ENCODE data around the gene TMEM74B. TPM values are rescaled to one million over a fixed set of nuclear protein-coding genes. Genes with fewer than 3 reads are reported as not detected.

Gene TMEM74B
- total RNA-seq, 2 donors from 2014 or later, result 3.1 to 4.3 TPM

- Histone ChIP-seq H3K27ac (ENCODE audit: low read depth, low read length) (no peak overlapping the region), H3K36me3 (ENCODE audit: control insufficient read depth, insufficient read depth, low read length) (peaks cover 84% of the 10 kb centered on the region), H3K4me1 (ENCODE audit: control insufficient read depth, insufficient read depth, low read length) (no peaks in the 10 kb centered on the region), H3K4me3 (ENCODE audit: low read length) (no peak overlapping the region), H3K9ac (ENCODE audit: extremely low read depth, low read length, poor library complexity, severe bottlenecking) (no peak overlapping the region), H3K9me3 (ENCODE audit: control insufficient read depth, low read length) (no peaks in the 10 kb centered on the region), H3K27me3 (ENCODE audit: control insufficient read depth, insufficient read depth, low read length, poor library complexity, severe bottlenecking) (no peaks in the 10 kb centered on the region)
- Mint-ChIP-seq H3K9me3 (no peaks in the 10 kb centered on the region), H3K4me3 (no peak overlapping the region), H3K27ac (no peak overlapping the region), H3K27me3 (ENCODE audit: insufficient read depth) (no peaks in the 10 kb centered on the region), H3K4me1 (no peaks in the 10 kb centered on the region), H3K36me3 (ENCODE audit: low read depth) (peaks cover 65% of the 10 kb centered on the region)
- TF ChIP-seq CTCF (conservative IDR thresholded peaks at IDR 0.05), result no peak
- peak; percentile 1 for DNase-seq
- 88 to 93% methylated on average over 1 of the region's 1 CpG for WGBS, 2 experiments (ENCODE audit: insufficient coverage in 1 of 2, insufficient read length in 1 of 2)
Measured at GRCh38 chr20:1166948-1167720, 17.6 kb downstream of the TMEM74B start.

GRCh38 chr20:1165941-1166340, 18.8 kb downstream of the TMEM74B start:
- Histone ChIP-seq H3K4me1 (ENCODE audit: control insufficient read depth, insufficient read depth, low read length) (no peaks in the 10 kb centered on the region), H3K27me3 (ENCODE audit: control insufficient read depth, insufficient read depth, low read length, poor library complexity, severe bottlenecking) (no peaks in the 10 kb centered on the region), H3K9me3 (ENCODE audit: control insufficient read depth, low read length) (no peaks in the 10 kb centered on the region), H3K36me3 (ENCODE audit: control insufficient read depth, insufficient read depth, low read length) (peaks cover 90% of the 10 kb centered on the region), H3K9ac (ENCODE audit: extremely low read depth, low read length, poor library complexity, severe bottlenecking) (no peak overlapping the region), H3K27ac (ENCODE audit: low read depth, low read length) (no peak overlapping the region), H3K4me3 (ENCODE audit: low read length) (no peak overlapping the region)
- H3K9me3 Mint-ChIP-seq, result no peaks in the 10 kb centered on the region
- no peak overlapping the region for H3K4me3 Mint-ChIP-seq
- TF ChIP-seq CTCF (conservative IDR thresholded peaks at IDR 0.05), result no peak
- no peak for DNase-seq
- peaks cover 68% of the 10 kb centered on the region for H3K36me3 Mint-ChIP-seq (ENCODE audit: low read depth)
- WGBS, 2 experiments (ENCODE audit: insufficient coverage in 1 of 2, insufficient read length in 1 of 2), result 92 to 93% methylated on average over 9 of the region's 9 CpGs
- no peak overlapping the region for H3K27ac Mint-ChIP-seq
- H3K27me3 Mint-ChIP-seq (ENCODE audit: insufficient read depth), result no peaks in the 10 kb centered on the region
- H3K4me1 Mint-ChIP-seq, result no peaks in the 10 kb centered on the region

GRCh38 chr20:1165521-1165920, 19.3 kb downstream of the TMEM74B start:
- no peak for TF ChIP-seq CTCF (conservative IDR thresholded peaks at IDR 0.05)
- H3K36me3 Mint-ChIP-seq (ENCODE audit: low read depth), result peaks cover 72% of the 10 kb centered on the region
- Histone ChIP-seq H3K9ac (ENCODE audit: extremely low read depth, low read length, poor library complexity, severe bottlenecking) (no peak overlapping the region), H3K4me1 (ENCODE audit: control insufficient read depth, insufficient read depth, low read length) (no peaks in the 10 kb centered on the region), H3K36me3 (ENCODE audit: control insufficient read depth, insufficient read depth, low read length) (peaks cover 86% of the 10 kb centered on the region), H3K9me3 (ENCODE audit: control insufficient read depth, low read length) (no peaks in the 10 kb centered on the region), H3K27ac (ENCODE audit: low read depth, low read length) (no peak overlapping the region), H3K27me3 (ENCODE audit: control insufficient read depth, insufficient read depth, low read length, poor library complexity, severe bottlenecking) (no peaks in the 10 kb centered on the region), H3K4me3 (ENCODE audit: low read length) (no peak overlapping the region)
- no peaks in the 10 kb centered on the region for H3K27me3 Mint-ChIP-seq (ENCODE audit: insufficient read depth)
- no peaks in the 10 kb centered on the region for H3K9me3 Mint-ChIP-seq
- H3K4me1 Mint-ChIP-seq, result no peaks in the 10 kb centered on the region
- H3K4me3 Mint-ChIP-seq, result no peak overlapping the region
- H3K27ac Mint-ChIP-seq, result no peak overlapping the region
- 100% methylated on average over 1 of the region's 1 CpG for WGBS, 2 experiments (ENCODE audit: insufficient coverage in 1 of 2, insufficient read length in 1 of 2)
- peak; percentile 18 for DNase-seq
